Measurements from ENCODE around the gene CEPT1. TPM values are rescaled to one million over a fixed set of nuclear protein-coding genes. Genes with fewer than 3 reads are reported as not detected.

The CEPT1 gene
- total and polyA plus RNA-seq, 10 donors = 61.1 to 140 (median 95.2) TPM

DNA sequence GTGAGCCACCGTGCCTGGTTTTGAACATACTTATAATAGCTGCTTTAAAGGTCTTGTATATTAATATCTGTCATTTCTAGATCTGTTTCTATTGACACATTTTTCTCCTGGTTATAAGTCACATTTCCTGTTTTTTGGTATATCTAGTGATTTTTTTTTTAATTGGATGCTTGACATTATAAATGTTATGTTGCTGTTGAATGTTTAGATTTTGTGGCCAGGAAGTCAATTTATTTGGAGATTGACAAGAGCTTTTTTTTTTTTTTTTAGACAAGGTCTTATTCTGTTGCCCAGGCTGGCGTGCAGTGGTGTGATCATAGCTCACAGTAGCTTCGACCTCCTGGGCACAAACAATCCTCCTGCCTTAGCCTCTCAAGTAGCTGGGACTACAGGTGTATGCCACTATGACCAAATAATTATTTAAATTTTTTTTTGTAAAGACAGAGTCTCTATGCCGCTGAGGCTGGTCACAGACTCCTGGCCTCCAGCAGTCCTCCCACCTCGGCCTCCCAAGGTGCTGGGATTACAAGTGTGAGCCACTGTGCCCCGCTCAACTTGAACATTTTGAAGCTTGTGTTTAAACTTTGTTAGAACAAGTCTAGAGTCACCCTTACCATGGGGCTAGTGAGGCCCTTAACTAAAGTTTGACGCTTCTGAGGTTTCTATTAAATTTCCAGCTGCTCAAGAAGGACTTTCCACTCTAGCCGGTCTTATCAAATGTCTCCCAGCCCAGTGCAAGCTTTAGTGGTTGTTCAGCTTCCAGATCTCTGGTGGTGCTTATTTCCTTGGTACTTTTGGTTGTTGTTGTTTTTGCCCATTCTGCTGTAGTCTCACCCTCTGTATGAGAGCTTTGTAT lies 78.9 kb downstream of the CEPT1 start:
- no peaks in the 10 kb centered on the region for H3K9me3 ChIP-seq
- no peaks in the 10 kb centered on the region for H3K27me3 ChIP-seq (replicated peaks in 1 of 7)
- intact Hi-C loops (cut with DNase I; ENCODE audit: low total_unique reads) = no loop called here
- H3K27ac ChIP-seq = peak overlapping the region; percentile 63 to 88 (median 84)
- DNase-seq = no peak
- H3K4me1 ChIP-seq = peaks cover 54 to 100% (median 100%) of the 10 kb centered on the region in 6 donors
- no peak overlapping the region for H3K4me3 ChIP-seq
- H3K36me3 ChIP-seq = no peaks in the 10 kb centered on the region
- WGBS, 5 donors = 66 to 82% (median 75%) methylated on average over 8 of the region's 8 CpGs
- TF ChIP-seq POLR2AphosphoS5 (IDR thresholded peaks at IDR 0.05) = no peak
- no peak for TF ChIP-seq CTCF (IDR thresholded peaks at IDR 0.05 in 8 of 11, conservative IDR thresholded peaks at IDR 0.05 in 3 of 11)
- no peak for TF ChIP-seq POLR2A (IDR thresholded peaks at IDR 0.05)

- DNase-seq = peak; percentile 84
- Histone ChIP-seq H3K4me1 (peaks cover 48 to 100% (median 93%) of the 10 kb centered on the region in 6 donors), H3K36me3 (no peaks in the 10 kb centered on the region), H3K4me3 (no peak overlapping the region), H3K27me3 (replicated peaks in 1 of 7) (no peaks in the 10 kb centered on the region), H3K9me3 (no peaks in the 10 kb centered on the region), H3K27ac (peak overlapping the region; percentile 63 to 88 (median 84))
- TF ChIP-seq POLR2AphosphoS5 (IDR thresholded peaks at IDR 0.05) = peak in 2 of 3 donors; percentile 28 to 60
- TF ChIP-seq CTCF (IDR thresholded peaks at IDR 0.05 in 8 of 11, conservative IDR thresholded peaks at IDR 0.05 in 3 of 11) = no peak
- intact Hi-C loops (cut with DNase I; ENCODE audit: low total_unique reads) = loop anchor here (10.0 kb wide), 1 partner anchor 115 kb away; no protein-coding TSS in a partner anchor
- 35 to 54% (median 52%) methylated on average over 5 of the region's 5 CpGs for WGBS, 5 donors
Observed at GRCh38 chr1:111219557-111220286, 79.7 kb downstream of the CEPT1 start.

DNA sequence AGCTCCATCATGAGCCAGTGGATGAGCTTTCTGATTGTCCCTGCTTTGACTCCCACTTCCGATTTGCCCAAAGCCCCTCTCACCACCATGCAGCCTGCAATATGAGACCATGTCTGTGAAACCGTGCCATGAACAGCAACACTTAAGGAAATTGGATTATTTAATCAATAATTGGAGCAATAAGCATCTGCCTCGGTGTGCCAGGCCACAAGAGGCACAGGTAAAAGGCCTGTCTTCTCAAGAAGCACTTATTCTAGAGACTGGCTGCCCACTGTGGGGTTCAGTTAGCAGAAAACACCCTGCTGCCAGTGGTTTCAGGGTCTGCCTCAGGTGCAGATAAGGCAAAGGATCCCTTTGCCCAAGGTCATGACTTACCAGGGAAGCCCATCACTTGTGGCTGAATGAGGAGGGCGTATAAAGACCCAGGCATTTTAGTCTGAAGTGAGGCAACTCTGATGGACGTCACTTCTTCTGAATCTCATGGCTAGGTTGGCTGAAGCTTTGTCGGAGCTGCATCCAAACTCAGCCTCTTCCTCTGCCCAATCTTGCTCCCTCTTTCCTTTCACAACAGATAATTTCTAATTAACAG lies 80.4 kb downstream of the CEPT1 start:
- Histone ChIP-seq H3K27me3 (replicated peaks in 1 of 7) (no peaks in the 10 kb centered on the region), H3K4me1 (peaks cover 49 to 100% (median 92%) of the 10 kb centered on the region in 6 donors), H3K9me3 (no peaks in the 10 kb centered on the region), H3K4me3 (no peak overlapping the region), H3K36me3 (no peaks in the 10 kb centered on the region), H3K27ac (peak overlapping the region; percentile 63 to 88 (median 84))
- DNase-seq = no peak
- intact Hi-C loops (cut with DNase I; ENCODE audit: low total_unique reads) = loop anchor here (10.0 kb wide), 1 partner anchor 114 kb away; no protein-coding TSS in a partner anchor
- no peak for TF ChIP-seq POLR2A (IDR thresholded peaks at IDR 0.05)
- no peak for TF ChIP-seq POLR2AphosphoS5 (IDR thresholded peaks at IDR 0.05)
- TF ChIP-seq CTCF (IDR thresholded peaks at IDR 0.05 in 8 of 11, conservative IDR thresholded peaks at IDR 0.05 in 3 of 11) = no peak
- 76 to 91% (median 85%) methylated on average over 6 of the region's 6 CpGs for WGBS, 5 donors
